A673 (cell line): ENCODE data around the gene FTO.

ENCODE experiments used
- EZH2 ChIP-seq: fragments of 200-600 bp; sonication (generic); IDR thresholded peaks from 2 replicates; pipeline ENCODE4 v1.6.1; 2017; ENCODE audit warnings: borderline replicate concordance, low read depth, mild to moderate bottlenecking, mixed read lengths, antibody characterized with exemption, low read length; ENCODE audit not compliant: poor library complexity, severe bottlenecking
- TF ChIP-seq, protein P1 (sequence below): fragments of 300-800, 200-600 bp; sonication (generic); conservative IDR thresholded peaks from 2 replicates; pipeline ENCODE4 v1.5.1; 2017; ENCODE audit warnings: low read depth, mild to moderate bottlenecking, antibody characterized with exemption, low read length, moderate library complexity, mixed read lengths

DNA sequence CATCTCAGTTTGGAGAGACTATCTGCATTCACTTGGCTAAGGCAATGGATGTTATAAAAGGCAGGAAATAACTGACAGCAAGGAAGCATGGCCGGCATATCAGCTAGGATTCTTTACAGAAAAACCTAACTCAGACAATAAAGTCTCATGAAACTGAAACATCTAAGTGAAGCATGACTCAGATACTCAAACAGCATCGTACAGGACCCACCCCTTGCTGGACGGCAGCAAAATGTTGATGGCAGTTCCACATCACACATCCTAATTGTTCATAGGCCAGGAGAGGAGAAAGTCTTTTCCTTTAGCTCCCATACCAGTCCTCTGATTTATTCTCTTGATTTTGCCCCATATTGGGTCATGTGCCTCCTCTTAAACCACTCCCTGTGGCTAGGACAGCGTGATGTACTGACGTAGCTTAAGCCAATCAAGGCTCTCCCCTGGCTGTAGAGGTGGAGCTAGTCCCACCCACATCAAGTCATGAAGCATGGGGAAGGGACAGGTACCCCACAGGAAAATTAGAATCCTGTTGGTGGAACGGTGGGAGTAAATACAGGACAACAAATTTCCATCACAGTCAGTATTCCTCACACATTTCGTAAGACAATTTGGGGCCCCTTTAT lies 403.7 kb downstream of the FTO start:
- TF ChIP-seq, protein P1, sequence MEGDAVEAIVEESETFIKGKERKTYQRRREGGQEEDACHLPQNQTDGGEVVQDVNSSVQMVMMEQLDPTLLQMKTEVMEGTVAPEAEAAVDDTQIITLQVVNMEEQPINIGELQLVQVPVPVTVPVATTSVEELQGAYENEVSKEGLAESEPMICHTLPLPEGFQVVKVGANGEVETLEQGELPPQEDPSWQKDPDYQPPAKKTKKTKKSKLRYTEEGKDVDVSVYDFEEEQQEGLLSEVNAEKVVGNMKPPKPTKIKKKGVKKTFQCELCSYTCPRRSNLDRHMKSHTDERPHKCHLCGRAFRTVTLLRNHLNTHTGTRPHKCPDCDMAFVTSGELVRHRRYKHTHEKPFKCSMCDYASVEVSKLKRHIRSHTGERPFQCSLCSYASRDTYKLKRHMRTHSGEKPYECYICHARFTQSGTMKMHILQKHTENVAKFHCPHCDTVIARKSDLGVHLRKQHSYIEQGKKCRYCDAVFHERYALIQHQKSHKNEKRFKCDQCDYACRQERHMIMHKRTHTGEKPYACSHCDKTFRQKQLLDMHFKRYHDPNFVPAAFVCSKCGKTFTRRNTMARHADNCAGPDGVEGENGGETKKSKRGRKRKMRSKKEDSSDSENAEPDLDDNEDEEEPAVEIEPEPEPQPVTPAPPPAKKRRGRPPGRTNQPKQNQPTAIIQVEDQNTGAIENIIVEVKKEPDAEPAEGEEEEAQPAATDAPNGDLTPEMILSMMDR = no peak
- no peak for TF ChIP-seq EZH2
